GM23338 (cell line): ENCODE measurements around the gene TXNDC12.
"Not testable (repeated sequence)": the region's sequence is repeated elsewhere in the genome, so short reads cannot be mapped to it uniquely, and the experiment has no call there.

Experiments
- CTCF ChIP-seq, 2 experiments: fragments of 200-600 bp in 1 of 2; sonication (generic) in 1 of 2; conservative IDR thresholded peaks; 2 replicates each; pipeline versions ENCODE4 v1.5.1 to v1.6.1; 2016 to 2017; ENCODE audit warnings: antibody characterized with exemption in 2 of 2, low read depth in 2 of 2, mild to moderate bottlenecking in 2 of 2, moderate library complexity in 1 of 2
- EZH2 ChIP-seq: fragments of 200-600 bp; sonication (generic); IDR thresholded peaks from one replicate; pipeline ENCODE4 v1.8.0; 2017; ENCODE audit warnings: antibody characterized with exemption, mild to moderate bottlenecking, low read depth; ENCODE audit not compliant: unreplicated experiment
- EZH2phosphoT487 ChIP-seq: fragments of 200-600 bp; sonication (generic); IDR thresholded peaks from one replicate; pipeline ENCODE4 v1.8.1; 2018; ENCODE audit warnings: antibody characterized with exemption; ENCODE audit not compliant: unreplicated experiment
- JUNB ChIP-seq: IDR thresholded peaks from one replicate; pipeline ENCODE4 v1.6.1; 2016; ENCODE audit warnings: antibody characterized with exemption; ENCODE audit not compliant: unreplicated experiment
- NANOG ChIP-seq: IDR thresholded peaks from 2 replicates; pipeline ENCODE4 v1.6.1; 2016; ENCODE audit warnings: antibody characterized with exemption, borderline replicate concordance
- POLR2AphosphoS5 ChIP-seq: IDR thresholded peaks from 2 replicates; pipeline ENCODE4 v1.6.1; 2016; ENCODE audit warnings: antibody characterized with exemption, low read depth
- REST ChIP-seq: IDR thresholded peaks from one replicate; pipeline ENCODE4 v1.6.1; 2018; ENCODE audit warnings: antibody characterized with exemption; ENCODE audit not compliant: unreplicated experiment
- STAT1 ChIP-seq: IDR thresholded peaks from one replicate; pipeline ENCODE4 v1.6.1; 2016; ENCODE audit warnings: antibody characterized with exemption; ENCODE audit not compliant: unreplicated experiment
- ZNF331 ChIP-seq: fragments of 250-450 bp; sonication (Bioruptor Pico); IDR thresholded peaks from 2 replicates; pipeline ENCODE4 v1.5.0; 2020; ENCODE audit warnings: low read depth, mild to moderate bottlenecking, moderate library complexity

GRCh38 chr1:52049337-52049736 is 5.7 kb downstream of the TXNDC12 start:
- not testable (repeated sequence) for TF ChIP-seq CTCF (conservative IDR thresholded peaks at IDR 0.05; ENCODE audit: low read depth in 2 of 2); EZH2; POLR2AphosphoS5; EZH2phosphoT487; ZNF331; STAT1; REST; NANOG; JUNB
